Fibroblast of lung (primary cell): Measurements from ENCODE around the gene TCF12. TPM values are rescaled to one million over a fixed set of nuclear protein-coding genes. Genes with fewer than 3 reads are reported as not detected.
A peak's percentile ranks its signal among the peaks of the same experiment; 100 is the strongest.

Source experiments
- DNase-seq, 2 donors: peaks; one replicate each; pipeline versions ENCODE4 v3.0.0 to v3.0.0-alpha.2; 2010; ENCODE audit warnings: low read depth in 2 of 2
- H2AFZ ChIP-seq: 2 replicates; pipeline ENCODE4 v1.5.1; 2012; ENCODE audit warnings: low read length, control low read depth, inconsistent platforms
- H3K27ac ChIP-seq: 2 replicates; pipeline ENCODE4 v1.5.1; 2011; ENCODE audit warnings: low read length, control low read depth; ENCODE audit not compliant: insufficient read depth
- H3K27me3 ChIP-seq: 2 replicates; pipeline ENCODE4 v1.5.1; 2011; ENCODE audit warnings: mild to moderate bottlenecking, low read length; ENCODE audit not compliant: control insufficient read depth, insufficient read depth
- H3K36me3 ChIP-seq: 2 replicates; pipeline ENCODE4 v1.5.1; 2011; ENCODE audit warnings: low read length; ENCODE audit not compliant: control insufficient read depth, insufficient read depth
- H3K4me1 ChIP-seq: 2 replicates; pipeline ENCODE4 v1.5.1; 2011; ENCODE audit warnings: low read length; ENCODE audit not compliant: control insufficient read depth, insufficient read depth; ENCODE audit errors: extremely low read depth
- H3K4me2 ChIP-seq: 2 replicates; pipeline ENCODE4 v1.5.1; 2011; ENCODE audit warnings: low read length, control low read depth; ENCODE audit not compliant: insufficient read depth; ENCODE audit errors: extremely low read depth
- H3K4me3 ChIP-seq, 4 experiments: fragments of 200-600 bp in 1 of 4; sonication (generic) in 1 of 4; replicated peaks in 1 of 4; 2 replicates each; pipeline ENCODE4 v1.5.1; 2011 to 2016; ENCODE audit warnings: low read length in 4 of 4, low read depth in 3 of 4, mild to moderate bottlenecking in 3 of 4, control low read depth in 2 of 4, inconsistent platforms in 1 of 4, mixed read lengths in 1 of 4; ENCODE audit not compliant: insufficient read depth in 1 of 4; ENCODE audit errors: control extremely low read depth in 1 of 4
- H3K79me2 ChIP-seq: 2 replicates; pipeline ENCODE4 v1.5.1; 2012; ENCODE audit warnings: mild to moderate bottlenecking, low read length, inconsistent platforms; ENCODE audit not compliant: control insufficient read depth, insufficient read depth
- H3K9ac ChIP-seq: 2 replicates; pipeline ENCODE4 v1.5.1; 2011; ENCODE audit warnings: mild to moderate bottlenecking, low read length, control low read depth; ENCODE audit not compliant: insufficient read depth
- H3K9me3 ChIP-seq: 2 replicates; pipeline ENCODE4 v1.5.1; 2012; ENCODE audit warnings: low read depth, low read length; ENCODE audit not compliant: control insufficient read depth, insufficient read depth
- H4K20me1 ChIP-seq: 2 replicates; pipeline ENCODE4 v1.5.1; 2011; ENCODE audit warnings: low read length; ENCODE audit not compliant: control insufficient read depth, insufficient read depth; ENCODE audit errors: extremely low read depth
- CTCF ChIP-seq, 2 donors: IDR thresholded peaks in 1 of 2; conservative IDR thresholded peaks in 1 of 2; 1 replicate in 1 of 2; 2 replicates in 1 of 2; pipeline ENCODE4 v1.5.1; 2011 to 2012; ENCODE audit warnings: low read length in 2 of 2, control low read depth in 1 of 2, inconsistent platforms in 1 of 2, low read depth in 1 of 2, mild to moderate bottlenecking in 1 of 2
- EZH2 ChIP-seq: IDR thresholded peaks from 2 replicates; pipeline ENCODE4 v1.5.1; 2012; ENCODE audit warnings: low read length, control low read depth, mild to moderate bottlenecking; ENCODE audit errors: missing control alignments
- polyA plus RNA-seq, 2 donors: library from polyadenylated mRNA; depleted of rRNA in 1 of 2; stranded (reverse) in 1 of 2; unstranded in 1 of 2; fragments of >200 nt; gene quantifications; 2 replicates each; pipeline ENCODE4 v1.2.1, GENCODE V29; 2011 to 2012; ENCODE audit warnings: missing spikeins in 1 of 2
- total RNA-seq: library from RNA; depleted of rRNA; stranded (reverse); fragments of >200 nt; gene quantifications from 2 replicates; pipeline ENCODE4 v1.2.1, GENCODE V29; 2014

Gene TCF12
- total and polyA plus RNA-seq, 2 donors (not counting 1 experiment from before 2014, with no cell fraction given), result 105 to 232 TPM

- H3K4me2 ChIP-seq, result peak overlapping the region; percentile 34
Measured at GRCh38 chr15:57144448-57144847, 226.0 kb downstream of the TCF12 start.

GRCh38 chr15:57146506-57147201 is 228.2 kb downstream of the TCF12 start:
- Histone ChIP-seq H3K4me3 (peak overlapping the region; percentile 5 to 49 (median 38)), H3K9me3 (no peaks in the 10 kb centered on the region)
- TF ChIP-seq CTCF (conservative IDR thresholded peaks at IDR 0.05 in 1 of 2, IDR thresholded peaks at IDR 0.05 in 1 of 2; ENCODE audit: low read depth in 1 of 2, low read length in 2 of 2), result peak; percentile 40 to 65
- TF ChIP-seq EZH2, result no peak

More at GRCh38 chr15:57144448-57144847, 226.0 kb downstream of the TCF12 start:
- Histone ChIP-seq H3K27ac (no peak overlapping the region), H2AFZ (no peak overlapping the region), H3K27me3 (no peaks in the 10 kb centered on the region), H3K4me1 (peaks cover 4% of the 10 kb centered on the region), H4K20me1 (no peaks in the 10 kb centered on the region), H3K9ac (no peak overlapping the region), H3K4me3 (no peak overlapping the region), H3K36me3 (no peaks in the 10 kb centered on the region), H3K9me3 (no peaks in the 10 kb centered on the region), H3K79me2 (no peaks in the 10 kb centered on the region)
- no peak for DNase-seq
- TF ChIP-seq CTCF (conservative IDR thresholded peaks at IDR 0.05 in 1 of 2, IDR thresholded peaks at IDR 0.05 in 1 of 2; ENCODE audit: low read depth in 1 of 2, low read length in 2 of 2) (no peak), EZH2 (no peak)

DNA sequence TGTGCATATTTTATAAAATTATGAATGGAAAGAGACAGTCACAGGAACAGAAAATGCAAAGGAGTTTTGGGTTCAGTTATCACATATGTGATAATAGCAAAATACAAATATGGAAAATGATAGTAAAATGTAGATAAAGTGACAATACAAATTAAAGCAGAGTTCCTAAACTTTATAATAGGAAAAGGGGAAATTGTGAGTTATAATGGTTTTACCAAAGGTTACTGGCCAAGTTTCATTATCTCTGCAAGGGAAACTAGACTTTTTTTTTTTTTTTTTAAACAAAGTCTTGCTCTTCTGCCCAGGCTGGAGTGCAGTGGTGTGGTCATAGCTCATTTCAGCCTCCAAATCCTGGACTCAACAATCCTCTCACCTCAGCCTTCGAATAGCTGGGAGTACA is 229.2 kb downstream of the TCF12 start:
- TF ChIP-seq CTCF (conservative IDR thresholded peaks at IDR 0.05 in 1 of 2, IDR thresholded peaks at IDR 0.05 in 1 of 2; ENCODE audit: low read depth in 1 of 2, low read length in 2 of 2) (no peak), EZH2 (no peak)
- Histone ChIP-seq H3K9ac (no peak overlapping the region), H3K4me1 (peaks cover 8% of the 10 kb centered on the region)

More at GRCh38 chr15:57146506-57147201, 228.2 kb downstream of the TCF12 start:
- Histone ChIP-seq H3K27me3 (no peaks in the 10 kb centered on the region), H3K79me2 (no peaks in the 10 kb centered on the region), H3K4me2 (peak overlapping the region; percentile 87), H3K27ac (peak overlapping the region; percentile 59), H2AFZ (no peak overlapping the region), H4K20me1 (no peaks in the 10 kb centered on the region), H3K36me3 (no peaks in the 10 kb centered on the region), H3K4me1 (peaks cover 8% of the 10 kb centered on the region), H3K9ac (no peak overlapping the region)
- DNase-seq, result peak; percentile 58 to 86

More for the DNA sequence above, 229.2 kb downstream of the TCF12 start:
- no peak overlapping the region for H3K27ac ChIP-seq
- H3K4me3 ChIP-seq, result no peak overlapping the region
- no peak overlapping the region for H2AFZ ChIP-seq
- H3K27me3 ChIP-seq, result no peaks in the 10 kb centered on the region
- no peaks in the 10 kb centered on the region for H3K79me2 ChIP-seq
- no peaks in the 10 kb centered on the region for H3K9me3 ChIP-seq
- no peaks in the 10 kb centered on the region for H3K36me3 ChIP-seq
- H3K4me2 ChIP-seq, result no peak overlapping the region
- H4K20me1 ChIP-seq, result no peaks in the 10 kb centered on the region
- DNase-seq, result no peak
